Esophagus (tissue), 2 donors: ENCODE data around the gene ALKBH5. TPM values are rescaled to one million over a fixed set of nuclear protein-coding genes. Genes with fewer than 3 reads are reported as not detected.

ENCODE experiments used
- H3K27ac ChIP-seq, 2 donors: one replicate each; pipeline ENCODE4 v1.5.1; 2013; ENCODE audit warnings: low read depth in 2 of 2, mild to moderate bottlenecking in 2 of 2, inconsistent platforms in 1 of 2, low read length in 1 of 2, moderate library complexity in 1 of 2
- H3K27me3 ChIP-seq, 2 donors: one replicate each; pipeline ENCODE4 v1.6.1; 2013; ENCODE audit warnings: low read length in 2 of 2, control low read depth in 1 of 2, mild to moderate bottlenecking in 1 of 2; ENCODE audit not compliant: insufficient read depth in 2 of 2, control insufficient read depth in 1 of 2
- H3K36me3 ChIP-seq, 2 donors: one replicate each; pipeline ENCODE4 v1.6.1; 2013; ENCODE audit warnings: low read length in 1 of 2; ENCODE audit not compliant: control insufficient read depth in 2 of 2, insufficient read depth in 2 of 2
- H3K4me1 ChIP-seq, 2 donors: one replicate each; pipeline ENCODE4 v1.6.1; 2013; ENCODE audit warnings: low read length in 1 of 2; ENCODE audit not compliant: control insufficient read depth in 2 of 2, insufficient read depth in 2 of 2
- H3K4me3 ChIP-seq, 2 donors: one replicate each; pipeline ENCODE4 v1.5.1; 2013; ENCODE audit warnings: low read length in 2 of 2, mild to moderate bottlenecking in 2 of 2, low read depth in 1 of 2, moderate library complexity in 1 of 2
- H3K9me3 ChIP-seq, 2 donors: one replicate each; pipeline ENCODE4 v1.6.1; 2013; ENCODE audit warnings: mild to moderate bottlenecking in 2 of 2, low read depth in 1 of 2, low read length in 1 of 2, moderate library complexity in 1 of 2; ENCODE audit not compliant: control insufficient read depth in 2 of 2, insufficient read depth in 1 of 2
- WGBS, 2 donors: extraction: QIAGEN DNeasy Blood & Tissue Kit; methylation state at CpG; one replicate each; pipeline ENCODE4 v1.1.7; 2013; 5-methylcytosine and 5-hydroxymethylcytosine counted together
- polyA plus RNA-seq, 2 donors: library from polyadenylated mRNA; stranded (reverse); fragments of 200-250 nt; gene quantifications; one replicate each; pipeline ENCODE4 v1.2.3, GENCODE V29; 2013
- donor health status: healthy with polysubstance abuse.
- donor health status: Bipolar disorder and iron deficiency.

Gene ALKBH5
- polyA plus RNA-seq, 2 donors = 19.4 to 20.4 TPM

DNA sequence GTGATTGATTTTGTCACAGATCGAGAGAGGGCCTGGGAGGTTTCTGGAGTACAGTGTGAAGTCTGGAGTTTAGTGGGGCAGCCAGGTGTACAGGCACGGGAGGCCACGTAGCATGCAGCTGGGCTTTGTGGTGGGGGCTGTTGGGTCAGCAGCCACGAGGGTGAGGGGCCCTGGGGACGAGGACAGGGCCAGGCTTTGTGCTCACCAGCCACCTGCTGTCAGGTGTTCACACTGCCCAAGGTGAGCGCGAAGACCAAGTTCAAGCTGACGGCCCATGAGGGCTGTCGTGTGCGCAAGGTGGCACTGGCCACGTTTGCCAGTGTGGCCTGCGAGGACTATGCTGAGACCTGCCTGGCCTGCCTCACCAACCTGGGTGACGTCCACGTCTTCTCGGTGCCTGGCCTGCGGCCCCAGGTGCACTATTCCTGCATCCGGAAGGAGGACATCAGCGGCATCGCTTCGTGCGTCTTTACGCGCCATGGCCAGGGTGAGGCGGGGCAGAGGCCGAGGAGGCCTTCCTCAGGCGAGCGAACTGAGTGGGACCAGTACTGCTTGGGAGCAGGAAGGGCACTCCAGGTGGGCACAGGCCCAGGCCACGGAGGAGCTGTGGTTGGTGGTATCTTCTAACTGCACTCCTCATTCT lies 57.7 kb downstream of the ALKBH5 start:
- H3K9me3 ChIP-seq = peaks cover 0 to 2% of the 10 kb centered on the region in 2 donors
- WGBS, 2 donors = 85 to 87% methylated on average over 28 of the region's 28 CpGs
- H3K36me3 ChIP-seq = peaks cover 3 to 65% of the 10 kb centered on the region in 2 donors
- H3K4me1 ChIP-seq = peaks cover 0 to 25% of the 10 kb centered on the region in 2 donors
- no peak overlapping the region for H3K27ac ChIP-seq
- H3K27me3 ChIP-seq = no peaks in the 10 kb centered on the region
- no peak overlapping the region for H3K4me3 ChIP-seq

DNA sequence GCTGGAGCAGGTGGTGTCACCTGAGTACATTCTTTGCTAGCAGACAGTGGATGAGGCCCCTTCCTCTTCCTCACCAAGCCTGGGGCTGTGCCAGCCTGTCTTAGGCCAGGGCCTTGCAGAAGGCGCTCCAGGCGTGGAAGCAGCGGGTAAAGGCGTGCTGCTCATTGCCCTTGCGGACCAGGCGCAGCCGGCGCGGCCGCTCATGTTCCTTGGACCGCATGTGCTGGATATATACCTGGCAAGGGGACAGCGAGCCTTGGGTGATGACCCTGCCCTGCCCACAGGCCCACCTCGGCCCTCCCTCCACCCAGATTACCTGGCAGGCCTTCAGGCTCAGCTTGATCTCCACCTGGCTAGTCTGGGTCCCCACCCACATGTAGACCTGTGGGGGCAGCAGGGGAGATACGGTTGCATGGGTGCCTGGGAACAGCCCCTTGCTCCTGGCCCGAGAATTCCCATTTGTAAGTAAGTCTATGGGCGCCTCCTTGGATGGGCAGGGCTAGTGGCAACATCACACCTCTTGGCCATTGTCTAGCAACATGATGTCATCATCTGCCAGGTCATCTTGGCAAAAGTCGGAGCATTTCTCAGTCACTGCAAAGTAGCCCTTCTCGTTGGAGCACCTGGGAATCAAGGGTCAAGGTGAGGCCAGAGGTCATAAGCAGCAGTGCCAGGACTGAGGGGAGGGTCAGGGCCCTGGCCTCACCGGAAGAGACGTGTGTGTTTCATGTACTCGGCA lies 61.6 kb downstream of the ALKBH5 start:
- Histone ChIP-seq H3K4me3 (no peak overlapping the region), H3K36me3 (peaks cover 4 to 57% of the 10 kb centered on the region in 2 donors), H3K27me3 (no peaks in the 10 kb centered on the region), H3K4me1 (peaks cover 0 to 36% of the 10 kb centered on the region in 2 donors), H3K9me3 (peaks cover 0 to 2% of the 10 kb centered on the region in 2 donors), H3K27ac (peak overlapping the region in 1 of 2 donors; percentile 38)
- 82 to 86% methylated on average over 21 of the region's 21 CpGs for WGBS, 2 donors

DNA sequence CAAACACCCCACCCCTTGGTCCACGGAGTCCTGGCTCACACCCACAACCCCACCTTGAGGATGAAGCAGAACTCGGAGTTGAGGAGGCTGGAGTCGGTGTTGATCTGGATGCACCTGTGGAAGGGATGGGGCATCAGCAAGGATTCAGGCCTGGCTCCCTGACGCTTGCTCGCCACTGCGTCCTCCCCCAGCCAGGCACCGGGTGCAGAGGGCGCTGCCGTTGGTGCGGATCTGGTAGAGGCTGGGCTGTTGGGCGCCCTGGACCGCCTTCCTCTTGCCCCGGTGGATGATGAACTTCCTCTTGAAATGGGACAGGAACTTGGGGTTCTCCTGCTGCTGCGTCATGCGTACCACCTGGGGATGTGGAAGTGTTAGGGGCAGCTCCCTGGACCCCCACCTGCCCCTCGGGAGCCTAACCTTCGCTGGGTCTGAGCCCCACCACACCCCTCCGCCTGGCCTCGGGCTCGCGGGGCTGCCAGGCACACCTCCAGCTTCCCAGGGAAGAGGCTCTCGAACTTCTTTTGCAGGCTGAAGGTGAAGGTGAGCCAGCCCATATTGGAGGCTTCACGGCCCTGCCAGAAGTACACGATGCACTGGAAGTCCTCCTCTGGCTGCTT lies 62.6 kb downstream of the ALKBH5 start:
- H3K27ac ChIP-seq = peak overlapping the region in 1 of 2 donors; percentile 73

DNA sequence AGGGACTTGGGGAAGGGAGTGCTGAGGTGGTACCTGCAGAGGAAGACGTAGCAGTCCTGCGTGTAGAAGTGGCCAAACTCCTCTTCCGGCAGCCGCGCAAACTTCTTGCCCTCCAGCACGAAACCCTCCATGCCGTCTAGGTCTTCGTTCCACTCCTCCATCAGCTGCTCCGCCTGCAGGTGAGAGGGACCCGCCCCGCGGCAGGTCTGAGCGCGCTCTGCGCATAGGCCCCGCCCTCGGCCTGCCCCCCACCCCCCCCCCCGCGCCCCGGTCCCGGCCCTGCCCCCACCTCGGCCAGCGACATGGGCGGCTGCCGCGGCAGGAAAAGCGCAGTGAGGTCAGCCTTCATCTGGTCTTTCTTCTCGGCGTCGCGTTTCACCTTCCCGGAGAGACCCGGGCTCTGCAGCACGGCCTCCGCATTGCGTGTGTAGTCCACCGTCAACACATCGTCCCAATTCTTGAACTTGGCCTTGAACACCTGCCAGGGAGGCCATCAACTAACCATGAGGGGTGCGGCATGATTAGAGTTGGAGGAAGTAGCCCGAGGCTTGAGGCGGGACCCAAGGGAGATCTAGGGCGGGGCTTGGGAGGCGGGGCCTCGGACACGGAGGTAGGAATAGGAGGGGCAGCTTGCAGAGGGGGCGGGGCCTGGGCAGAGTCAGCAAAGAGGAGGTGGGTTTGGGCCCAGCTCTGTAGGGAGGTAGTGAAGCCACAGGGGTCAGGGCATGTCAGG lies 63.4 kb downstream of the ALKBH5 start:
- Histone ChIP-seq H3K27me3 (no peaks in the 10 kb centered on the region), H3K9me3 (peaks cover 0 to 2% of the 10 kb centered on the region in 2 donors), H3K27ac (peak overlapping the region; percentile 82 to 83), H3K36me3 (peaks cover 8 to 60% of the 10 kb centered on the region in 2 donors), H3K4me3 (peak overlapping the region in 1 of 2 donors; percentile 24), H3K4me1 (peaks cover 0 to 41% of the 10 kb centered on the region in 2 donors)
- 35 to 36% methylated on average over 32 to 46 of the region's 46 CpGs for WGBS, 2 donors

More for the DNA sequence above, 62.6 kb downstream of the ALKBH5 start:
- 73 to 85% methylated on average over 23 to 24 of the region's 24 CpGs for WGBS, 2 donors
- H3K9me3 ChIP-seq = peaks cover 0 to 2% of the 10 kb centered on the region in 2 donors
- peaks cover 0 to 41% of the 10 kb centered on the region in 2 donors for H3K4me1 ChIP-seq
- peaks cover 4 to 60% of the 10 kb centered on the region in 2 donors for H3K36me3 ChIP-seq
- no peak overlapping the region for H3K4me3 ChIP-seq
- H3K27me3 ChIP-seq = no peaks in the 10 kb centered on the region

DNA sequence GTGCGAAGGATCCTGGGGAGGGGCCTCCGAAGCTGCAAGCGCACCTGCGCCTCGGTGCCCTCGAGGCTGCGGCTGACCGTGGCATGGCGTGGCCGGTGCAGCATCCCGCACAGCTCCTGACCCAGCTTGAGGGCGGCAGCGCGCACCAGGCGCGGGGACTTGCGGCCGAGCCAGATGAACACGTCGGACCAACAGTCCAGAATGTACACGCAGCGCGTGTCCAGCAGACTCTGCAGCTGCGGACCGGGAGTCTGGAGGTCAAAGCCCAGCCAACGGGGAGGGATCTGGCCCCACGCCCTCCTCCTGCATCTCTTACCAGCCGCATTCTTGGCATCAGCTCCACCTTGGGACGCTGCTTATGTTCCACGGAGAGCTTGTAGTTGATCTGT lies 64.0 kb downstream of the ALKBH5 start:
- Histone ChIP-seq H3K27me3 (no peaks in the 10 kb centered on the region), H3K9me3 (peaks cover 0 to 2% of the 10 kb centered on the region in 2 donors), H3K4me3 (peak overlapping the region in 1 of 2 donors; percentile 24), H3K36me3 (peaks cover 12 to 61% of the 10 kb centered on the region in 2 donors), H3K4me1 (peaks cover 0 to 41% of the 10 kb centered on the region in 2 donors), H3K27ac (peak overlapping the region; percentile 82 to 83)
- 48 to 52% methylated on average over 20 to 30 of the region's 30 CpGs for WGBS, 2 donors

DNA sequence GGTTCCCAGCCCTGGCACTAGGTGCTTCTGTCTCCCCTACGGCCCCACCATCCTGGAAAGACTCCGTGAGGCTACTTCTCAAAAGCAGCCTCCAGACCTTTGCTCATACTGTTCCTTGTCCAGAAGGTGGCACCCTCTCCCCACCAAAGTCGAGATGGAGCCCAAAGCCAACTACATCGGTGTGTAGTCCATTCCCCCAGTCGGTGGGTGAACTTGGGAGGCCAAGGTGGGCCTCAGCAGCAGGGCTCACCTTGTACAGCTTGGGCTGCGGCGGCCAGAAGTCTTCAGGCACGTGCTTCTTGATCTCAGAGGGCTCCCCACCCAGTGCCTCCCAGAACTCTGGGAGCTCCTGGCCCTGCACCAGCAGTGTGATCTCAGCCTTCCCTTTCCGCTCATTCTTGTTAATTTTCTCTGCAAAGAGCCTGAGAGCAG lies 64.7 kb downstream of the ALKBH5 start:
- WGBS, 2 donors = 14 to 23% methylated on average over 9 of the region's 9 CpGs
- no peaks in the 10 kb centered on the region for H3K9me3 ChIP-seq
- peaks cover 14 to 65% of the 10 kb centered on the region in 2 donors for H3K36me3 ChIP-seq
- H3K4me3 ChIP-seq = no peak overlapping the region
- H3K27ac ChIP-seq = peak overlapping the region in 1 of 2 donors; percentile 82
- no peaks in the 10 kb centered on the region for H3K27me3 ChIP-seq
- peaks cover 0 to 41% of the 10 kb centered on the region in 2 donors for H3K4me1 ChIP-seq

DNA sequence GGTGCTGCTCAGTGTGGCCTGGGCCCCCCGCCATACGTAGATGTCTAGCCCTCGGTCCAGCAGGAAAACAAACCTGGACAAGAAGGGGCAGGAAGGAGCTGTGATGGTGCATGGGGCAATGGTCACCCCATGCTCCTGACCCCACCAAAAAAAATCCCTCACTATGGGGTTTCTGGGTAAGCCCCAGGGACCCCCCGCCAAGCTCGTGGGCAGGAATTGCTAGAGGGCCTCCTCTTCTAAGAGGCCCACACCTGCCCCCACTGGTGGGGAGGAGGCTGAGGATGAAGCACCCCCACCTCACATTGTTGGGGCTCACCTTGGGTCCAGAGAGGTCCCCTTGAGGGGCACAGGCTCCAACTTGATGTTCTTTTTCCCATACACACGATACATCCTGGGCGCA lies 65.2 kb downstream of the ALKBH5 start:
- H3K27ac ChIP-seq = no peak overlapping the region
- 82 to 88% methylated on average over 7 of the region's 7 CpGs for WGBS, 2 donors
- H3K4me3 ChIP-seq = no peak overlapping the region
- peaks cover 15 to 65% of the 10 kb centered on the region in 2 donors for H3K36me3 ChIP-seq
- H3K4me1 ChIP-seq = peaks cover 0 to 36% of the 10 kb centered on the region in 2 donors
- H3K27me3 ChIP-seq = no peaks in the 10 kb centered on the region
- no peaks in the 10 kb centered on the region for H3K9me3 ChIP-seq

DNA sequence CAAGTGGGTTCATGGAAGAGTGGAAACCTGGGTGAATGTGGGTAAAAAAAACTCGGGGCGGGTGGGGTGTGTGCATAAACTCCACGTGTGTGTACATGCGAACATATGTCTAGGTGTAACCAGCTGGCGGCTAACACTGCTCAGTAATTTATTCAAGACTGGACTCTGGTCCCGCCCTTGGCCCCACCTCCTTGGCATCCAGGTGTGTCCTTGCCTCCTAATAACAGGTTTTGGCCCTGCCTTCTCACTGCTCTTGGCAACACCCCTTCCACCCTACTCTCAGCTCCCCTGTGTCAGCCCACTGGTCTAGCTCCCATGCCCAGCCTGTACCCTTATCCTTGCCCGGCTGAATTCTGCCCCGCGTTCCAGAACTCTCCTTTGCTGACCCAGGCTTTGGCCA lies 66.6 kb downstream of the ALKBH5 start:
- H3K4me1 ChIP-seq = peaks cover 0 to 29% of the 10 kb centered on the region in 2 donors
- H3K27me3 ChIP-seq = no peaks in the 10 kb centered on the region
- H3K36me3 ChIP-seq = peaks cover 15 to 70% of the 10 kb centered on the region in 2 donors
- no peak overlapping the region for H3K4me3 ChIP-seq
- H3K9me3 ChIP-seq = no peaks in the 10 kb centered on the region
- WGBS, 2 donors = 52 to 61% methylated on average over 9 of the region's 9 CpGs
- peak overlapping the region in 1 of 2 donors; percentile 30 for H3K27ac ChIP-seq

DNA sequence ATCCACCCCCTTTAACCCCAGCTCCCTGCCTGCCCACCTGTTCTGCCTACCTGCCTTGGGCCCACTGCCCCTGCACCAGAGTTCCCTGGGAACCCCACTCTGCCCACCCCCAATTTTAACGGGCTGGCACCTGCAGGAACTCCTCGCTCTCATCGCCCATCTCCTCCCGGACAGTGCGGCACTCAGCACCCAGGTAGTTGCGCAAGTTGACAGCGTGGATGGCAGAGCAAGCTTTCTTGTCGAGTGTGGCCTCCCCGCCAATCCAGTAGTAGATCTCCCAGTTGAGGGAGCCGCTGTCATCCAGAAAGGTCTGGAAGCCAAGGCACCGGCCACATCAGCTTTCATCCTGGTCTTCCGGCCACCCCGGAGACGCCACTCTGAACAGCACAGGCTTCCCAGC lies 67.1 kb downstream of the ALKBH5 start:
- H3K4me3 ChIP-seq = no peak overlapping the region
- peaks cover 0 to 25% of the 10 kb centered on the region in 2 donors for H3K4me1 ChIP-seq
- H3K9me3 ChIP-seq = no peaks in the 10 kb centered on the region
- H3K36me3 ChIP-seq = peaks cover 15 to 68% of the 10 kb centered on the region in 2 donors
- peak overlapping the region in 1 of 2 donors; percentile 30 for H3K27ac ChIP-seq
- H3K27me3 ChIP-seq = no peaks in the 10 kb centered on the region
- 90 to 91% methylated on average over 14 of the region's 14 CpGs for WGBS, 2 donors
